Upper lobe of right lung (tissue), 1 donor: ENCODE results near the gene NDUFS1. TPM values are rescaled to one million over a fixed set of nuclear protein-coding genes. Genes with fewer than 3 reads are reported as not detected.
"Not testable (repeated sequence)": the region's sequence is repeated elsewhere in the genome, so short reads cannot be mapped to it uniquely, and the experiment has no call there.

Source experiments
- ATAC-seq: fragments of 200-7000 bp; cut with Tn5 transposase; one replicate; pipeline ENCODE4 v1.9.1; 2020; ENCODE audit warnings: mild to moderate bottlenecking, moderate library complexity
- DNase-seq: peaks from one replicate; pipeline ENCODE4 v3.0.0-alpha.2; 2020
- H3K27ac ChIP-seq: fragments of 200-600 bp; one replicate; pipeline ENCODE4 v1.8.0; 2022
- H3K27me3 ChIP-seq: fragments of 200-600 bp; one replicate; pipeline ENCODE4 v1.8.0; 2022; ENCODE audit warnings: mild to moderate bottlenecking
- H3K36me3 ChIP-seq: fragments of 200-600 bp; one replicate; pipeline ENCODE4 v1.8.0; 2022
- H3K4me1 ChIP-seq: fragments of 200-600 bp; one replicate; pipeline ENCODE4 v1.8.0; 2022
- H3K4me3 ChIP-seq: fragments of 200-600 bp; one replicate; pipeline ENCODE4 v1.8.0; 2022; ENCODE audit warnings: mild to moderate bottlenecking
- H3K9me3 ChIP-seq: fragments of 200-600 bp; one replicate; pipeline ENCODE4 v1.8.0; 2022
- intact Hi-C: fragments of 100-400 bp; cut with DNase I; formaldehyde crosslinking; loops from one replicate; pipeline ENCODE4 v1.11.0; 2022
- total RNA-seq: library from RNA; stranded (reverse); fragmentation: NEBNext Ultra II Directional; extraction: Animal tissue kit (Norgen Biotek cat#: 25700); gene quantifications from one replicate; pipeline ENCODE4 v1.2.1, GENCODE V29; 2021
- TF ChIP-seq, protein P1 (sequence below): fragments of 200-600 bp; IDR thresholded peaks from one replicate; pipeline ENCODE4 v1.8.0; 2022; ENCODE audit warnings: antibody characterized with exemption
- donor health status: DM: no; HTN: yes; CAD: no; lungs with severe emphysema.

NDUFS1 gene
- total RNA-seq, 1 donor from 2014 or later, result 65.7 TPM

GRCh38 chr2:206190111-206190510 lies 30.9 kb upstream of the NDUFS1 start:
- no peaks in the 10 kb centered on the region for H3K4me1 ChIP-seq
- H3K27me3 ChIP-seq, result no peaks in the 10 kb centered on the region
- H3K4me3 ChIP-seq, result no peak overlapping the region
- DNase-seq (no peak), ATAC-seq (no peak)
- H3K36me3 ChIP-seq, result no peaks in the 10 kb centered on the region
- no peak overlapping the region for H3K27ac ChIP-seq
- no peaks in the 10 kb centered on the region for H3K9me3 ChIP-seq
- TF ChIP-seq, protein P1, sequence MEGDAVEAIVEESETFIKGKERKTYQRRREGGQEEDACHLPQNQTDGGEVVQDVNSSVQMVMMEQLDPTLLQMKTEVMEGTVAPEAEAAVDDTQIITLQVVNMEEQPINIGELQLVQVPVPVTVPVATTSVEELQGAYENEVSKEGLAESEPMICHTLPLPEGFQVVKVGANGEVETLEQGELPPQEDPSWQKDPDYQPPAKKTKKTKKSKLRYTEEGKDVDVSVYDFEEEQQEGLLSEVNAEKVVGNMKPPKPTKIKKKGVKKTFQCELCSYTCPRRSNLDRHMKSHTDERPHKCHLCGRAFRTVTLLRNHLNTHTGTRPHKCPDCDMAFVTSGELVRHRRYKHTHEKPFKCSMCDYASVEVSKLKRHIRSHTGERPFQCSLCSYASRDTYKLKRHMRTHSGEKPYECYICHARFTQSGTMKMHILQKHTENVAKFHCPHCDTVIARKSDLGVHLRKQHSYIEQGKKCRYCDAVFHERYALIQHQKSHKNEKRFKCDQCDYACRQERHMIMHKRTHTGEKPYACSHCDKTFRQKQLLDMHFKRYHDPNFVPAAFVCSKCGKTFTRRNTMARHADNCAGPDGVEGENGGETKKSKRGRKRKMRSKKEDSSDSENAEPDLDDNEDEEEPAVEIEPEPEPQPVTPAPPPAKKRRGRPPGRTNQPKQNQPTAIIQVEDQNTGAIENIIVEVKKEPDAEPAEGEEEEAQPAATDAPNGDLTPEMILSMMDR, result no peak
- intact Hi-C loops, result no loop called here

GRCh38 chr2:206189691-206190090 lies 30.4 kb upstream of the NDUFS1 start:
- no peak overlapping the region for H3K4me3 ChIP-seq
- intact Hi-C loops, result no loop called here
- no peak overlapping the region for H3K27ac ChIP-seq
- TF ChIP-seq, protein P1, result no peak
- no peaks in the 10 kb centered on the region for H3K27me3 ChIP-seq
- H3K9me3 ChIP-seq, result no peaks in the 10 kb centered on the region
- no peak for ATAC-seq
- no peaks in the 10 kb centered on the region for H3K36me3 ChIP-seq
- no peaks in the 10 kb centered on the region for H3K4me1 ChIP-seq
- DNase-seq, result no peak

DNA sequence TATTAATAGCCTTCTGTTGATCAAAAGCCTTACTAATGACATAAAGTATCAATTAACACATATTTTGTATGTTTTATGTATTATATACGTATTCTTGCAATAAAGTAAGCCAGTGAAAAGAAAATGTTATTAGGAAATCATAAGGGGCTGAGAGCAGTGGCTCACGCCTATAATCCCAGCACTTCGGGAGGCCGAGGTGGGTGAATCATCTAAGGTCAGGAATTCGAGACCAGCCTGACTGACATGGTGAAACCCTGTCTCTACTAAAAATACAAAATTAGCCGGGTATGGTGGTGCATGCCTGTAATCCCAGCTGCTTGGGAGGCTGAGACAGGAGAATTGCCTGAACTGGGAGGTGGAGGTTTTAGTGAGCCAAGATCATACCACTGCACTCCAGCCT lies 22.3 kb upstream of the NDUFS1 start:
- ATAC-seq, intact Hi-C loops, H3K4me3 ChIP-seq, H3K9me3 ChIP-seq, H3K4me1 ChIP-seq, H3K36me3 ChIP-seq, H3K27ac ChIP-seq, DNase-seq, H3K27me3 ChIP-seq: not testable (repeated sequence)

GRCh38 chr2:206176901-206177300 lies 17.7 kb upstream of the NDUFS1 start:
- no peak overlapping the region for H3K27ac ChIP-seq
- H3K9me3 ChIP-seq, result no peaks in the 10 kb centered on the region
- no peaks in the 10 kb centered on the region for H3K27me3 ChIP-seq
- no peak overlapping the region for H3K4me3 ChIP-seq
- DNase-seq (no peak), ATAC-seq (no peak)
- TF ChIP-seq, protein P1, result no peak
- H3K36me3 ChIP-seq, result no peaks in the 10 kb centered on the region
- intact Hi-C loops, result no loop called here
- H3K4me1 ChIP-seq, result no peaks in the 10 kb centered on the region

DNA sequence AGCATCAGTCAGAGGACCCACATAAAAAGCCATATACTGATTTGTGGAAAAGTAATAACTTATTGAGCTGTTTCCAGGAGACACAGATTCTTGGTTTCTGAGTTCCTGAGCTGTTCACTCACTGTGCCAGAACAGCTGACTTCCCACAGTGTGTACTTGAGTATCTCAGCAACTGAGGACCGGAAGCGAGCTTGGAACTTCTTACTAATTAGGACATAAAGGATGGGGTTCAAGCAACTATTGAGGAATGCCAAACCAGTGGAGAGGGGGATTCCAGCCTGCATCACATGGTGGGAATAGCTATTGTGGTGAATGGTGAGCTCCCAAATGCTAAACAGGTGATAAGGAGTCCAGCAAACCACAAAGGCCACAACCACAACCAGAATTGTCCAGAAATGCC lies 16.9 kb upstream of the NDUFS1 start:
- Histone ChIP-seq H3K4me3 (no peak overlapping the region), H3K27ac (no peak overlapping the region), H3K27me3 (no peaks in the 10 kb centered on the region), H3K9me3 (no peaks in the 10 kb centered on the region), H3K4me1 (no peaks in the 10 kb centered on the region), H3K36me3 (no peaks in the 10 kb centered on the region)
- intact Hi-C loops, result no loop called here
- TF ChIP-seq, protein P1, result no peak
- no peak for DNase-seq
- ATAC-seq, result no peak

DNA sequence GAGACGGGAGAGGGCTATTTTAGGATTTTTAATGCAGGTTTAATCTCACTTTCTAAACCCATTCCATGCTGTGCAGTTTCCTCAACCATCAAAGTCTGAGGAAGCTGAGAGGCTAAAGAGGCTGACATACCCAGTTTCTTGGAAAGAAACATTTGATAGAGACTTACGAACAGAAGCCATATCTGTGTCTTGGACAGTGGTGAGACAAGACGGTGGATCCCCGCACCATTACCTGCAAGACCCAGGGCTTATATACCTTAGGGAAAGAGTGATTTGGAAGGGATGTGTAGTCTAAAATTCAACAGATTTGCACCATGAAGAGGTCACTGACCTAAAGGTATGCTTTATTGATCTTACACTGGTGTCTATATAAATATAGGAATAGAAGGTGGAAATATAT lies 13.9 kb upstream of the NDUFS1 start:
- no peaks in the 10 kb centered on the region for H3K9me3 ChIP-seq
- DNase-seq (no peak), ATAC-seq (no peak)
- H3K4me3 ChIP-seq, result no peak overlapping the region
- TF ChIP-seq, protein P1, result no peak
- H3K27ac ChIP-seq, result no peak overlapping the region
- no peaks in the 10 kb centered on the region for H3K4me1 ChIP-seq
- no peaks in the 10 kb centered on the region for H3K36me3 ChIP-seq
- no peaks in the 10 kb centered on the region for H3K27me3 ChIP-seq
- intact Hi-C loops, result no loop called here

- ATAC-seq, intact Hi-C loops, H3K27ac ChIP-seq, H3K4me1 ChIP-seq, H3K9me3 ChIP-seq, H3K36me3 ChIP-seq, DNase-seq, H3K27me3 ChIP-seq, H3K4me3 ChIP-seq: not testable (repeated sequence)
Measured at GRCh38 chr2:206171624-206172397, 12.6 kb upstream of the NDUFS1 start.

GRCh38 chr2:206168230-206168629 lies 9.0 kb upstream of the NDUFS1 start:
- H3K27me3 ChIP-seq, intact Hi-C loops, H3K4me3 ChIP-seq, H3K4me1 ChIP-seq, ATAC-seq, H3K9me3 ChIP-seq, H3K27ac ChIP-seq, H3K36me3 ChIP-seq, DNase-seq: not testable (repeated sequence)
